ENCODE data around the gene FAM13C. TPM values are rescaled to one million over a fixed set of nuclear protein-coding genes. Genes with fewer than 3 reads are reported as not detected.

Gene FAM13C
- total RNA-seq, 1 donor from 2014 or later = 12.8 TPM

GRCh38 chr10:59384761-59385160 is 22.4 kb upstream of the FAM13C start:
- intact Hi-C loops (cut with DNase I) = no loop called here
- TF ChIP-seq CTCF (IDR thresholded peaks at IDR 0.05) = no peak
- TF ChIP-seq POLR2AphosphoS5 (IDR thresholded peaks at IDR 0.05; ENCODE audit: insufficient read depth in 1 of 2, low read depth in 1 of 2) = no peak
- TF ChIP-seq POLR2A (IDR thresholded peaks at IDR 0.05) = no peak
- no peaks in the 10 kb centered on the region for H3K9me3 ChIP-seq
- H3K4me1 ChIP-seq = no peaks in the 10 kb centered on the region
- H3K4me3 ChIP-seq = no peak overlapping the region
- no peak overlapping the region for H3K27ac ChIP-seq
- no peaks in the 10 kb centered on the region for H3K36me3 ChIP-seq
- no peaks in the 10 kb centered on the region for H3K27me3 ChIP-seq
- no peak for DNase-seq (ENCODE audit: extremely low spot score in 2 of 2)

GRCh38 chr10:59383908-59384307 is 21.6 kb upstream of the FAM13C start:
- DNase-seq (ENCODE audit: extremely low spot score in 2 of 2) = no peak
- intact Hi-C loops (cut with DNase I) = no loop called here
- H3K4me3 ChIP-seq = no peak overlapping the region
- no peaks in the 10 kb centered on the region for H3K36me3 ChIP-seq
- H3K27me3 ChIP-seq = no peaks in the 10 kb centered on the region
- H3K4me1 ChIP-seq = no peaks in the 10 kb centered on the region
- H3K9me3 ChIP-seq = no peaks in the 10 kb centered on the region
- peak overlapping the region; percentile 49 for H3K27ac ChIP-seq
- TF ChIP-seq POLR2A (IDR thresholded peaks at IDR 0.05) (no peak), POLR2AphosphoS5 (IDR thresholded peaks at IDR 0.05; ENCODE audit: insufficient read depth in 1 of 2, low read depth in 1 of 2) (no peak), CTCF (IDR thresholded peaks at IDR 0.05) (no peak)

- no peaks in the 10 kb centered on the region for H3K27me3 ChIP-seq
- no peaks in the 10 kb centered on the region for H3K4me1 ChIP-seq
- intact Hi-C loops (cut with DNase I) = no loop called here
- DNase-seq (ENCODE audit: extremely low spot score in 2 of 2) = no peak
- H3K4me3 ChIP-seq = no peak overlapping the region
- H3K9me3 ChIP-seq = no peaks in the 10 kb centered on the region
- H3K36me3 ChIP-seq = no peaks in the 10 kb centered on the region
- peak overlapping the region; percentile 49 for H3K27ac ChIP-seq
- no peak for TF ChIP-seq CTCF (IDR thresholded peaks at IDR 0.05)
- no peak for TF ChIP-seq POLR2AphosphoS5 (IDR thresholded peaks at IDR 0.05; ENCODE audit: insufficient read depth in 1 of 2, low read depth in 1 of 2)
- no peak for TF ChIP-seq POLR2A (IDR thresholded peaks at IDR 0.05)
Measured at GRCh38 chr10:59383436-59383835, 21.1 kb upstream of the FAM13C start.

GRCh38 chr10:59382831-59383295 is 20.5 kb upstream of the FAM13C start:
- DNase-seq (ENCODE audit: extremely low spot score in 2 of 2) = no peak
- intact Hi-C loops (cut with DNase I) = no loop called here
- Histone ChIP-seq H3K27ac (peak overlapping the region; percentile 49), H3K9me3 (no peaks in the 10 kb centered on the region), H3K4me1 (no peaks in the 10 kb centered on the region), H3K27me3 (no peaks in the 10 kb centered on the region), H3K36me3 (no peaks in the 10 kb centered on the region), H3K4me3 (no peak overlapping the region)
- TF ChIP-seq POLR2A (IDR thresholded peaks at IDR 0.05) = no peak
- peak; percentile 10 to 42 for TF ChIP-seq POLR2AphosphoS5 (IDR thresholded peaks at IDR 0.05; ENCODE audit: insufficient read depth in 1 of 2, low read depth in 1 of 2)
- TF ChIP-seq CTCF (IDR thresholded peaks at IDR 0.05) = no peak

GRCh38 chr10:59381687-59382086 is 19.3 kb upstream of the FAM13C start:
- peak overlapping the region; percentile 2 for H3K27ac ChIP-seq
- DNase-seq (ENCODE audit: extremely low spot score in 2 of 2) = no peak
- H3K4me1 ChIP-seq = no peaks in the 10 kb centered on the region
- intact Hi-C loops (cut with DNase I) = no loop called here
- no peaks in the 10 kb centered on the region for H3K9me3 ChIP-seq
- no peak overlapping the region for H3K4me3 ChIP-seq
- H3K27me3 ChIP-seq = no peaks in the 10 kb centered on the region
- no peak for TF ChIP-seq POLR2A (IDR thresholded peaks at IDR 0.05)
- no peak for TF ChIP-seq POLR2AphosphoS5 (IDR thresholded peaks at IDR 0.05; ENCODE audit: insufficient read depth in 1 of 2, low read depth in 1 of 2)
- no peak for TF ChIP-seq CTCF (IDR thresholded peaks at IDR 0.05)
- H3K36me3 ChIP-seq = no peaks in the 10 kb centered on the region

Measured in vagina (tissue), 2 donors.